Measurements from ENCODE around the gene PSMD5. TPM values are rescaled to one million over a fixed set of nuclear protein-coding genes. Genes with fewer than 3 reads are reported as not detected.

PSMD5 gene
- total RNA-seq, 1 donor from 2014 or later, result 31.4 TPM

DNA sequence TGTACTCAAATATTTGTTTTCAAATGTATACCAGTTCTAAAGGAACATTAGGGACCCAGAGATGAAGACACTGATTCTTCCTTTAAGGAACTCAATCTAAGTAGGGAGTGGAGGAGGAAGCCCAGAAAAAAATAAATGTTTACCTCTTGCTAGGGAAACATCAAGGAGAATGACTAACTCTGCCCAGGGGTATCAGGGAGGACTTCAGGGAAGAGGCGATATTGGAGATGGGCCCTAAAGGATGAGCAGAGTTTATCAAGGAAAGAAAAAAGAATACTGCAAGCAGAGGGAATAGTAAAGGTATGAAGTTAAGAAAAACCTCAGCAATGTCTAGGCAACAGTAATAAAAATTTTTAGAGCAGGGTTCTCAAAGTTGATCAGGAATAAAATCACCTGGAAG, 65.9 kb downstream of the PSMD5 start:
- TF ChIP-seq, protein P1, sequence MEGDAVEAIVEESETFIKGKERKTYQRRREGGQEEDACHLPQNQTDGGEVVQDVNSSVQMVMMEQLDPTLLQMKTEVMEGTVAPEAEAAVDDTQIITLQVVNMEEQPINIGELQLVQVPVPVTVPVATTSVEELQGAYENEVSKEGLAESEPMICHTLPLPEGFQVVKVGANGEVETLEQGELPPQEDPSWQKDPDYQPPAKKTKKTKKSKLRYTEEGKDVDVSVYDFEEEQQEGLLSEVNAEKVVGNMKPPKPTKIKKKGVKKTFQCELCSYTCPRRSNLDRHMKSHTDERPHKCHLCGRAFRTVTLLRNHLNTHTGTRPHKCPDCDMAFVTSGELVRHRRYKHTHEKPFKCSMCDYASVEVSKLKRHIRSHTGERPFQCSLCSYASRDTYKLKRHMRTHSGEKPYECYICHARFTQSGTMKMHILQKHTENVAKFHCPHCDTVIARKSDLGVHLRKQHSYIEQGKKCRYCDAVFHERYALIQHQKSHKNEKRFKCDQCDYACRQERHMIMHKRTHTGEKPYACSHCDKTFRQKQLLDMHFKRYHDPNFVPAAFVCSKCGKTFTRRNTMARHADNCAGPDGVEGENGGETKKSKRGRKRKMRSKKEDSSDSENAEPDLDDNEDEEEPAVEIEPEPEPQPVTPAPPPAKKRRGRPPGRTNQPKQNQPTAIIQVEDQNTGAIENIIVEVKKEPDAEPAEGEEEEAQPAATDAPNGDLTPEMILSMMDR (conservative IDR thresholded peaks at IDR 0.05; ENCODE audit: low read depth, low read length), result no peak
- no peak overlapping the region for H3K4me3 ChIP-seq (ENCODE audit: low read depth, low read length)
- no peak for DNase-seq (ENCODE audit: low read depth)

- TF ChIP-seq, protein P1 (conservative IDR thresholded peaks at IDR 0.05; ENCODE audit: low read depth, low read length), result no peak
- no peak overlapping the region for H3K4me3 ChIP-seq (ENCODE audit: low read depth, low read length)
- DNase-seq (ENCODE audit: low read depth), result no peak
Measured at GRCh38 chr9:120775859-120776258, 66.9 kb downstream of the PSMD5 start.

DNA sequence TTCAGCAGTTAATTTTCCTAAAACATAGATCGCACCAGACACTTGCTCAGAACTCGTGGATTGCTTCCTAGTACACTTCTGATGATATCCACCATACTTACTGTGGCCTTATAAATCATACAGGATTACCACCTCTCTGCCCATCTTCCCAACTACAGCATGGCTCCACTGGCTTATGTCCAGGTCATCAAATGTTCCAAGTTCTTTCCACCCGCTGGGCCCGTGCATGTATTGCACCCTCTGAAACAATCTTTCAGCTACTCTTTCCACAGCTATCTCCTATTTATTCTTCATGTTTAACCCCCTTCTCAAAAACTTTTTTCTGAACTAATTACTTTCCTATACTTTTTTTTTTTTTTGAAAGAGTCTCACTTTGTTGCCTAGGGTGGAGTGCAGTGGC, 68.0 kb downstream of the PSMD5 start:
- DNase-seq (ENCODE audit: low read depth), result no peak

GRCh38 chr9:120773256-120773655, 69.5 kb downstream of the PSMD5 start:
- H3K4me3 ChIP-seq (ENCODE audit: low read depth, low read length), result no peak overlapping the region
- TF ChIP-seq, protein P1 (conservative IDR thresholded peaks at IDR 0.05; ENCODE audit: low read depth, low read length), result no peak
- DNase-seq (ENCODE audit: low read depth), result no peak

More for the DNA sequence above, 68.0 kb downstream of the PSMD5 start:
- no peak overlapping the region for H3K4me3 ChIP-seq (ENCODE audit: low read depth, low read length)
- TF ChIP-seq, protein P1 (conservative IDR thresholded peaks at IDR 0.05; ENCODE audit: low read depth, low read length), result peak; percentile 14

DNA sequence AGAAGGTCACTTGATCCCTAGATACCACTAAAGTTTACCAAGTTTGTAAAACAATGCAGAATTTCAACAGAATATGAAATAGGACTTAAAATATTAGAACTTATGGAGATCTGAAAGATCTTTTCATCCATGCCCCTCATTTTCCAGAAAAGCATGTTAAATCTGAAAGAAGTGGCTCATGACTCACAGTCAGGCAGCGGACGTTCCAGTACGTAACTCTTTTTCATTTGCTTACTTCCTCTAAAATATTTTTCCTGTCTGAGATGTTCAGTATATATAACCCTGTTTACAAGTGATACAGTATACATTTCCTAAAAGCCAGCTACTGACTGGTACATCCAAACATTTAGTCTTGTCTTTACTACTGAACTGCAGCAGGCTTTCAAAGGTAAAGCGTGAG, 71.8 kb downstream of the PSMD5 start:
- TF ChIP-seq, protein P1 (conservative IDR thresholded peaks at IDR 0.05; ENCODE audit: low read depth, low read length), result no peak
- H3K4me3 ChIP-seq (ENCODE audit: low read depth, low read length), result no peak overlapping the region
- DNase-seq (ENCODE audit: low read depth), result no peak

- DNase-seq (ENCODE audit: low read depth), result no peak
- TF ChIP-seq, protein P1 (conservative IDR thresholded peaks at IDR 0.05; ENCODE audit: low read depth, low read length), result no peak
- H3K4me3 ChIP-seq (ENCODE audit: low read depth, low read length), result no peak overlapping the region
Measured at GRCh38 chr9:120768886-120769285, 73.8 kb downstream of the PSMD5 start.

DNA sequence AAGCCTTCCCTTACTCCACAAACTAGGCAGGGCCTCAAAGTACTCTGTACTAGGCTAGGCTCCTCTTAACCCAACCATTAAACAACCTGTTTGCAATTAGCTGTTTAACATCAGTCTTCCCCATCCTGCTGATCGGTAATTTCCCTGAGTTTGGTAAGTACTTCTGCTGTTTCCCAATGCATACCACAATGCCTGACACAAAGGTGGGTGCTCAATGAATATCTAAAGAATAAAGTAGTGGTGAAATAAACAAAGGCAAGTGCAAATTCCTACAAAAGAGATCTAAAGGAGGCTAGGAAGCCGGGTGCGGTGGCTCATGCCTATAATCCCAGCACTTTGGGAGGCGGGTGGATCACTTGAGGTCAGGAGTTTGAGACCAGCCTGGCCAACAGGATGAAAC, 74.5 kb downstream of the PSMD5 start:
- no peak for DNase-seq (ENCODE audit: low read depth)
- TF ChIP-seq, protein P1 (conservative IDR thresholded peaks at IDR 0.05; ENCODE audit: low read depth, low read length), result no peak
- H3K4me3 ChIP-seq (ENCODE audit: low read depth, low read length), result no peak overlapping the region

All from epithelial cell of proximal tubule (primary cell).